IPS-18a (cell line): ENCODE data around the gene FTCDNL1.

Experiments used
- H3K27ac ChIP-seq: one replicate; pipeline ENCODE4 v1.5.1; 2013; ENCODE audit warnings: low read length
- H3K27me3 ChIP-seq: one replicate; pipeline ENCODE4 v1.6.1; 2013; ENCODE audit warnings: mild to moderate bottlenecking, low read length; ENCODE audit not compliant: control insufficient read depth, insufficient read depth
- H3K36me3 ChIP-seq: one replicate; pipeline ENCODE4 v1.6.1; 2013; ENCODE audit warnings: low read depth, low read length; ENCODE audit not compliant: control insufficient read depth
- H3K4me1 ChIP-seq: one replicate; pipeline ENCODE4 v1.6.1; 2013; ENCODE audit warnings: low read depth, low read length; ENCODE audit not compliant: control insufficient read depth
- H3K4me3 ChIP-seq: one replicate; pipeline ENCODE4 v1.5.1; 2013; ENCODE audit warnings: low read length
- H3K9ac ChIP-seq: one replicate; pipeline ENCODE4 v1.6.1; 2013; ENCODE audit warnings: mild to moderate bottlenecking, low read length, moderate library complexity
- H3K9me3 ChIP-seq: one replicate; pipeline ENCODE4 v1.6.1; 2013; ENCODE audit warnings: low read depth, low read length; ENCODE audit not compliant: control insufficient read depth

Gene FTCDNL1

GRCh38 chr2:199777916-199778315 is 73.1 kb downstream of the FTCDNL1 start:
- no peaks in the 10 kb centered on the region for H3K4me1 ChIP-seq
- no peak overlapping the region for H3K4me3 ChIP-seq
- no peaks in the 10 kb centered on the region for H3K36me3 ChIP-seq
- H3K27ac ChIP-seq, result no peak overlapping the region
- no peak overlapping the region for H3K9ac ChIP-seq
- H3K9me3 ChIP-seq, result no peaks in the 10 kb centered on the region
- H3K27me3 ChIP-seq, result no peaks in the 10 kb centered on the region

- Histone ChIP-seq H3K9me3 (no peaks in the 10 kb centered on the region), H3K27ac (no peak overlapping the region), H3K27me3 (no peaks in the 10 kb centered on the region), H3K36me3 (no peaks in the 10 kb centered on the region), H3K9ac (no peak overlapping the region), H3K4me3 (no peak overlapping the region), H3K4me1 (no peaks in the 10 kb centered on the region)
Measured at GRCh38 chr2:199777315-199777714, 73.7 kb downstream of the FTCDNL1 start.

DNA sequence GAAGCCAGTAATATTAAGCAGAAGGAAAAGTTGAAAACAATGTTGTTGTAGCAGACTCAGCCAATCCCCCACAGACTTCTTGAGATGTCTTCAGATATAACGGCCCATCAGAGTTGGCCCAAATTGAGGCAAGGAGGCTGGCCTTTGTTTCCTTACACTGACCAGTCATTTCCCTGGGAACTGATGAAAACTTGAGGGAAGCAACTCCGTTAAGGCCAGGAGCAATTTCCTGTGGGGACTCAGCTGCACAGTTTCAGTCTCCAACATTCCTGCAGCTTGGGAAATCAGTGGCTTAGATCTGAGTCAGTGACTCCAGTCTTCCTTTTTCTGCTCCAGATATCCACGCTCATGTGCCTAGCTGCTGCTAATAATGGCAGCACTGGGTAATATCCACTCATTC is 75.7 kb downstream of the FTCDNL1 start:
- Histone ChIP-seq H3K4me1 (no peaks in the 10 kb centered on the region), H3K36me3 (no peaks in the 10 kb centered on the region), H3K9ac (no peak overlapping the region), H3K4me3 (no peak overlapping the region), H3K9me3 (no peaks in the 10 kb centered on the region), H3K27ac (no peak overlapping the region), H3K27me3 (no peaks in the 10 kb centered on the region)

DNA sequence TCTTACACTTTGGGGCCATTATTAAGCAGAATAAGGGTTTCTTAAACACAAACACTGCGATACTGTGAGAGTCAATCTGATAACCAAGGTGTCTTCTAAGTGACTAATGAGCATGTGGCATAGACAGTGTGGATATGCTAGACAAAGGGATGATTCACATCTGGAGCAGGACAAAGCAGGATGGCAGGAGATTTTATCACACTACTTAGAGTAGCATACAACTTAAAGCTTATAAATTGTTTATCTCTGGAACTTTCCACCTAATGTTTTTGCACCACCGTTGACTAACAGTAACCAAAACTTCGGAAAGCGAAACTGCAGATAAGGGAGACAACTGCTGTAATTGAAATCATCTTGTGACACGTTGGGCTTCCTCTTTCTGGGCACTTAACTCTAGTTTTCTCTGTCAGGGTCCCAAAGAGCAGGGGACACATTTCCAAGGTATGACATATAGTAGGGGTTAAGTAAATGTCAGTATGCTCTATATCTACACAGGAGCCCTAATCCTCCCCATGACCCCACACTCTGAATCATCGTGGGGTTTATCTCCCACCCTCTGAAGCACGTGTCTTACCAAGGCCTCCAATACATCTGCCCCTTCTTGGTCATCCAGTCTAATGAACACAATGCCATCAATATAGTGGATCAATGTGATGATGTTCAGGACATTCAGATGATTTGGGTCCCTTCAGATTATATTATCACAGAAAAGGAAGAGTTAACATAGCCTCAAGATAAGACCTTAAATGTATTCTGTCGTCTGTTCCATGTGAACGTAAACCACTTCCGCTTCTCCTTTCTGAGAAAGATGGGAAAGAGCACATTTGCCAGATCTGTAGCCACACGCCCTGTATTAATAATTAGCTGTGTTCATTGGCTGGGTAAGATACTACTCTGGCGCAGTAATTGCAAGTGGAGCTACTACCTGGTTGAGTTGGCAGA is 78.7 kb downstream of the FTCDNL1 start:
- Histone ChIP-seq H3K9me3 (no peaks in the 10 kb centered on the region), H3K9ac (no peak overlapping the region), H3K36me3 (no peaks in the 10 kb centered on the region), H3K27ac (no peak overlapping the region), H3K4me1 (no peaks in the 10 kb centered on the region), H3K4me3 (no peak overlapping the region), H3K27me3 (no peaks in the 10 kb centered on the region)

GRCh38 chr2:199770716-199771115 is 80.3 kb downstream of the FTCDNL1 start:
- H3K36me3 ChIP-seq, result no peaks in the 10 kb centered on the region
- H3K4me1 ChIP-seq, result no peaks in the 10 kb centered on the region
- H3K9me3 ChIP-seq, result no peaks in the 10 kb centered on the region
- no peak overlapping the region for H3K4me3 ChIP-seq
- H3K27me3 ChIP-seq, result no peaks in the 10 kb centered on the region
- no peak overlapping the region for H3K27ac ChIP-seq
- no peak overlapping the region for H3K9ac ChIP-seq

DNA sequence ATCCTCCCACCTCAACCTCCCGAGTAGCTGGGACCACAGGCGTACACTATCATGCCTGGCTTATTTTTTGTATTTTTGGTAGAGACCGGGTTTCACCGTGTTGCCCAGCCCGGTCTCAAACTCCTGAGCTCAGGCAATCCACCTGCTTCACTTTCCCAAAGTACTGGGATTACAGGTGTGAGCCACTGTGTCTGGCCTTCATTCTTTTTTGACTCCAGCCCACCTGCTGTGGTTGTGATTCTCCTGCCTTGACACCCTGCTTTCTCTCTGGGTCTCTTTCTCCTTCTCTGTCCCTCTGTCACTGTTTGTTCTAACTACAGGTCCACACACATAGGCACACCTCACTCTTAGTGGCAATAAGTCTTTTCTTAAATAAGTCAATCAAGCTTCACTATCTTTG is 85.3 kb downstream of the FTCDNL1 start:
- Histone ChIP-seq H3K9ac (no peak overlapping the region), H3K36me3 (no peaks in the 10 kb centered on the region), H3K4me1 (no peaks in the 10 kb centered on the region), H3K27ac (no peak overlapping the region), H3K9me3 (no peaks in the 10 kb centered on the region), H3K4me3 (no peak overlapping the region), H3K27me3 (no peaks in the 10 kb centered on the region)

GRCh38 chr2:199764273-199764800 is 86.7 kb downstream of the FTCDNL1 start:
- H3K27ac ChIP-seq, result no peak overlapping the region
- no peaks in the 10 kb centered on the region for H3K36me3 ChIP-seq
- H3K4me3 ChIP-seq, result no peak overlapping the region
- H3K9me3 ChIP-seq, result no peaks in the 10 kb centered on the region
- H3K4me1 ChIP-seq, result no peaks in the 10 kb centered on the region
- H3K9ac ChIP-seq, result no peak overlapping the region
- no peaks in the 10 kb centered on the region for H3K27me3 ChIP-seq

DNA sequence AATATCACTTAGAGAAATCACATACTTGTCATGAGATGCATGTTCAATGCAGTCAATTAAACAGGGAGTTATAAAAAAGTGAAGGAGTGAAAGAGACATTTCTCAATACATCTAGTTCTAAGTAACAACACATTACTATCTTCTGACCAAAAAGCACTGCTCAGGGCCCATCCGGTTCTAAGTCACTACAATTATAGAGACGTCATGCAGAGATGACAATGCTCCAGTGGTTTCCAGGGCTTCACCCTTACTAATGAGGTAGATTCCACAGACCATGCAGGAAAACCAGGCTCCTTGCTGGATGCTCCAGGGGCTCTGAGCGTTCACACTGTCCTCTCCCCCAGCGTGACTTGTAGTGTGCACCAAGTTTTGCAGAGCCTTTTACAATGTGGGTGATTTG is 88.0 kb downstream of the FTCDNL1 start:
- Histone ChIP-seq H3K27ac (no peak overlapping the region), H3K27me3 (no peaks in the 10 kb centered on the region), H3K36me3 (no peaks in the 10 kb centered on the region), H3K9ac (no peak overlapping the region), H3K4me1 (no peaks in the 10 kb centered on the region), H3K9me3 (no peaks in the 10 kb centered on the region), H3K4me3 (no peak overlapping the region)

DNA sequence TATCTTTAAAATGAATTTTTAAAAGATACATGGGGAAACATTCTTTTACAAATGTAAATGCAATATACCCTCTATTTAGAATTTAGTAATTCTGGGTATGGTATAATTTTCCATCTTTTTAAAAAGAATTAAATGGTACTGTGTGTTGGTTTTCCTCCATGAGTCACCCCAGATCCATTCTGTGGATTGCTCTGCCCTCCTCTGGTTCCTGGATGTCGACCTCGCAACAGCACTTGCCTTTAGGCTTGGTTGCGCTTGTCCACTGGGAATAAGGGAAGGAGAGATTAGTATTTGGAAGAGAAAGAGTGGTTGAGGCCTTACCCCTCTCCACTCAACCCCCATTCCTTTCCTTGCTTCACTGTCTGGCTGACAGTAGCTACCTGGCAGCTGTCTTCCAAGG is 90.4 kb downstream of the FTCDNL1 start:
- Histone ChIP-seq H3K4me1 (no peaks in the 10 kb centered on the region), H3K36me3 (no peaks in the 10 kb centered on the region), H3K4me3 (no peak overlapping the region), H3K27me3 (no peaks in the 10 kb centered on the region), H3K27ac (no peak overlapping the region), H3K9me3 (no peaks in the 10 kb centered on the region), H3K9ac (no peak overlapping the region)

DNA sequence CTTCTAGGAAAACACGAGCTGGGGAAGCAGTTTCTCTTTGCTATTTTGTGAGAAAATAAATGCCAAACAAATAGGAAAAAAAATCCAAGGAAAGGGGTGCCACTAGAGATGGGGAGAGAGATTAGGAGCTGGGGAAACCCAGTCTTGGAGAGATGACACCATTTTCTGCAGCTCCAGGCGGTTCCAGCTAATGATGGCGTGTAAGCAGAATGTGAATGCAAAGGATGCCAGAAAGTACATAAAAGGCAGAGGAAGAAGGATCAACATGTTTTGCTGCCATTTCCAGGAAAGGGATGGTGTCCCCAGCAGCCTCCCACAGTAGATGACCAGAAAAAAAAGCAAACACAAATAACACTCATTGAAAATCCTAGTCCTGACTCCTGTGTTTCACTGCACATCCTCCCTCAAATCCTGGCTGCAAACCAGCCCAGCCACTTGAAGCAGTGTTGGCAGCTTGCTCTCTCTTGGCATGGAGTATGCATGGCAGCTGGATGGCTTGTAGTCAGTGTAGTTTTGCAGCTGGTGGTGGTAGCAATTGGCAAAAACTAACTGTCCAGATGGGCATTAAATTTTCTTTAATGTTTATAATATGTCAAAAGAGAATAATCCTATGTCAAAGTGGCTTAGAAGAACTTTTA is 93.6 kb downstream of the FTCDNL1 start:
- peaks cover 4% of the 10 kb centered on the region for H3K9me3 ChIP-seq
- no peaks in the 10 kb centered on the region for H3K36me3 ChIP-seq
- H3K27me3 ChIP-seq, result no peaks in the 10 kb centered on the region
- H3K4me3 ChIP-seq, result no peak overlapping the region
- no peak overlapping the region for H3K9ac ChIP-seq
- H3K4me1 ChIP-seq, result no peaks in the 10 kb centered on the region
- H3K27ac ChIP-seq, result no peak overlapping the region

DNA sequence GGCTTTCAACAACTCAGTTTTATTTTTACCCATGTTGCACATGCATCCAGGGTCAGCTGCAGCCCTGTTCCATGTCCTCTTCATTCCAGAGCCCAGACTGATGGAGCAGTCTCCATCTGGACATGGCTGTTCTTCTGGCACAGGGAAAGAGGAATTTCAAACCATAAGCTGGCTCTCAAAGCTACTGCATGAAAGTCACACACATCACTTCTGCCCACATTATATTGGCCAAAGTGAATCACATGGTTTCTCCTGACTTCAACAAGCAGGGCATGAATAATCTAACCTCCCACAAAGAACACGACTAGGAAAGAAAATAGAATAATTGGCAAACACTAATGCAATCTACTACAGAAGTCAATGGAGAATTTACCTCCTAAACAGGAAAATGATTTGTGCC is 94.2 kb downstream of the FTCDNL1 start:
- no peak overlapping the region for H3K4me3 ChIP-seq
- H3K4me1 ChIP-seq, result peaks cover 4% of the 10 kb centered on the region
- no peak overlapping the region for H3K9ac ChIP-seq
- H3K36me3 ChIP-seq, result no peaks in the 10 kb centered on the region
- peaks cover 5% of the 10 kb centered on the region for H3K9me3 ChIP-seq
- no peak overlapping the region for H3K27ac ChIP-seq
- no peaks in the 10 kb centered on the region for H3K27me3 ChIP-seq
